AG10803 (cell line): ENCODE data around the gene STX12.

Experiments used
- DNase-seq: peaks from one replicate; pipeline ENCODE4 v3.0.0; 2010; ENCODE audit warnings: low read depth
- H3K4me3 ChIP-seq: 2 replicates; pipeline ENCODE4 v1.5.1; 2011; ENCODE audit warnings: mild to moderate bottlenecking, low read length, control low read depth
- TF ChIP-seq, protein P1 (sequence below): conservative IDR thresholded peaks from 2 replicates; pipeline ENCODE4 v1.5.1; 2011; ENCODE audit warnings: mild to moderate bottlenecking, low read length, control low read depth, inconsistent platforms

The STX12 gene

DNA sequence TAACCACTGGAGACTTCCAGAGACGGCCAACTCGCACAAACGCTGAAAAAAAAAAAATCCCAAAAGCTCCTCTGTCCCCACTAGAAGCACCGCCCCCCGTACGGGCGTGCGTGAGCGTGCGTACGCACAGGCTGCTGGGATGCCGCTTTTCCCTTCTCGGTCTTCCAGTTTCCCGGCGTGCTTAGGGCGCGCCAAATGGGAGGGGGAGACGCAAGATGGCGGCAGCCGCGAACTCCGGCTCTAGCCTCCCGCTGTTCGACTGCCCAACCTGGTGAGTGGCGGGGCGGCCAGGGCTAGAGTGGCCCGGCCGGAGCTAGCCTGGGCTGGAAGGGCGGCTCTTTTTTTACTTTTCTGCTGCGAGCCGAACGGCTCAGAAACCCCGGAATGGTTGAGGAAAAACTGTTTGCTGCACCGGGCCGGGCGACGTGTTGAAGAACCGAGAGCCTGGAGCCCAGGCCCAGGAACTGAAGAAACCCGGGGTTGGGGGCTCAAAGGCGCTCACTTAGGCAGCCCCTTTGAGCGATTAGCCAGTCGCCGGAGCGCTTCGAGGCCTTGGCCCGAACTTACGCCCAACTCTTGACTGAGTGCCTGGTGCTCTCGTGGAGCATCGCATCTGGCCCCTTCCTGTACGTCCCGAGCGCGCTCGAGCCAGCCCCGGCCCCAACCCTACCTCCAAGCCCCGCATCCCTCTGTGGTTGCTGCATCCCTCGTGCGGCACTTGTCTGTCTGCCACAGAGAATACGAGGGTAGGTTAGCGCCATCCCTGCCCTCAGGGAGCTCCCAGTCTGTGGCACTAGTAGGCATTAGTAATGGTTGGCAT lies 57.8 kb downstream of the STX12 start, which contains the start of gene PPP1R8:
PPP1R8 (plus strand) TSS at position 162 of the 820 bp plus-strand sequence; CDS start at position 216, 54 bp downstream.
- TF ChIP-seq, protein P1, sequence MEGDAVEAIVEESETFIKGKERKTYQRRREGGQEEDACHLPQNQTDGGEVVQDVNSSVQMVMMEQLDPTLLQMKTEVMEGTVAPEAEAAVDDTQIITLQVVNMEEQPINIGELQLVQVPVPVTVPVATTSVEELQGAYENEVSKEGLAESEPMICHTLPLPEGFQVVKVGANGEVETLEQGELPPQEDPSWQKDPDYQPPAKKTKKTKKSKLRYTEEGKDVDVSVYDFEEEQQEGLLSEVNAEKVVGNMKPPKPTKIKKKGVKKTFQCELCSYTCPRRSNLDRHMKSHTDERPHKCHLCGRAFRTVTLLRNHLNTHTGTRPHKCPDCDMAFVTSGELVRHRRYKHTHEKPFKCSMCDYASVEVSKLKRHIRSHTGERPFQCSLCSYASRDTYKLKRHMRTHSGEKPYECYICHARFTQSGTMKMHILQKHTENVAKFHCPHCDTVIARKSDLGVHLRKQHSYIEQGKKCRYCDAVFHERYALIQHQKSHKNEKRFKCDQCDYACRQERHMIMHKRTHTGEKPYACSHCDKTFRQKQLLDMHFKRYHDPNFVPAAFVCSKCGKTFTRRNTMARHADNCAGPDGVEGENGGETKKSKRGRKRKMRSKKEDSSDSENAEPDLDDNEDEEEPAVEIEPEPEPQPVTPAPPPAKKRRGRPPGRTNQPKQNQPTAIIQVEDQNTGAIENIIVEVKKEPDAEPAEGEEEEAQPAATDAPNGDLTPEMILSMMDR: no peak
- DNase-seq: peak; percentile 95
- peak within 1 kb of the TSS; percentile 93 for H3K4me3 ChIP-seq

DNA sequence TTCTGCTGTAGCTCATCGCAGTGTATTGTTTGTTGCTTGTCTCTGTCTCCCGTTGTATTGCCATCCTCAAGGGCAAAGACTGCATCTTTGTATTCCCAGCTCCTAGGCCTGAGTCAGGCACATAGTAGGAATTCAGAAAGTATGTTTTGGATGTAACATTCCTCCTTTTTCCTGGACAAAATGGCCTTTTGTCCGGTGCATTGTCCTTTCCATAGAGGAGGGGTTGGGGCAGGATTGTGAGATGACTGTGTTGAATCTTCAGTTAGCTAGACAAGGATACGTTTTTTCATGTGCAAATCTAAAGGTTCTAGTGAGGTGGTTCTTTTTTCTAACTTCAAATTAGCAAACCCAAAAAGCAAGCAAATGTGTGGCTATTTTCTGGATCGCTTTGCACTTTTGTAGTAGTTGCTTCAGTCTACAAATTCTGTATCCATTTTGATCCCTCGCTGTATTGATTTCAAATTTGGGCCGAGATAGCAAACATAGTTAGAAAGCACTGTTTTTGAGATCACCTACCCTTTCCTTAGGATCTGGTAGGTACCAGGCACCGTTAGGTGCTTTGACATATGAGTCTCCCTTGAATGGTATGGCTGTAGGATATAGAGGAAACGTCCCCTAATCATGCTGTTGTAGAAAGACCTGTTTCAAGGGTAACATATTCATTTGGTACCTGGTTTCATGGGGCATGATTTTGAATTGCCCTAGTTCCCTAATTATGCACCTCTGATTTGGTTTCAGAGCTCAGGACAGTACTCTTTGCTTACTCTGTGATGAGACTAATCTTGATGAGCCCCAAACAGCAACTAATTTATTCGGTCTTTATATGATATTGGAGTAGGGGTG lies 58.8 kb downstream of the STX12 start:
- peak overlapping the region; percentile 93 for H3K4me3 ChIP-seq
- DNase-seq: no peak
- TF ChIP-seq, protein P1: no peak

DNA sequence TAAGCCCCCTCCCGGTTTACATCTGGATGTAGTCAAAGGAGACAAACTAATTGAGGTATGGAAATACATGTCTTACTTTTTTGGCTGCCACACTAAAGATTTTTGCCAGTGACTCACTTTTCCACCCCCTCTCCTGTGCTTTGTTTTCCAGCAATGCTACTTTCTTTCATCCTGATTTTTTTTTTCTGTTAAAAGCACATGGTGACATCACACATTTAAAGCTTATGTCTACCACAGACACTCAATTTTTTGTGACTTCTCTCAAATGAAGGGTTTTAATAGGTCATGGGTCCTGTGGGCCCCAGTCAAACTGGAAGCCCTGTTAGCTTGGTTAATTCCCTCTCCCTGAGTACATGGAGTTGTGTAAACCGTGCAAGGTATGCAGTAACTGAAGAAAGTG lies 59.7 kb downstream of the STX12 start:
- TF ChIP-seq, protein P1: no peak
- peak; percentile 61 for DNase-seq
- H3K4me3 ChIP-seq: no peak overlapping the region

DNA sequence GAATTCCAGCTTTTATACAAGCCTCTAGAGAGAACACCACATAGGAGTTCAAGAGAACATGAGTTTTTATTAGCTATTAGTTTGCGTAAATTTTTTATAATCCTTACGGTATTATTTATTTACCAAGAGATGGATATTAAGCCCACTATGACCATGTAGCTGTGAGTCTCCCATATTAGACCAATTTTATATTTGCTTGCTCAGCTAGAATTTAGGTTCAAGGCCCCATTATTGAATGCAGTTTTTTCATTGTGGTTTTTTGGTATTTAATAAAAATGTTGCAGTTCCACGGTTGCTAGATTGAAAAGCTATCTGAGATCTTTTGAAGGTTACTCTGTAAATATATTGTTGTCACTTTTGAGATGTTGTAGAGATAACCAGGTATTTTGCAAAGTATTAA lies 60.5 kb downstream of the STX12 start:
- no peak for DNase-seq
- no peak overlapping the region for H3K4me3 ChIP-seq
- TF ChIP-seq, protein P1: no peak

DNA sequence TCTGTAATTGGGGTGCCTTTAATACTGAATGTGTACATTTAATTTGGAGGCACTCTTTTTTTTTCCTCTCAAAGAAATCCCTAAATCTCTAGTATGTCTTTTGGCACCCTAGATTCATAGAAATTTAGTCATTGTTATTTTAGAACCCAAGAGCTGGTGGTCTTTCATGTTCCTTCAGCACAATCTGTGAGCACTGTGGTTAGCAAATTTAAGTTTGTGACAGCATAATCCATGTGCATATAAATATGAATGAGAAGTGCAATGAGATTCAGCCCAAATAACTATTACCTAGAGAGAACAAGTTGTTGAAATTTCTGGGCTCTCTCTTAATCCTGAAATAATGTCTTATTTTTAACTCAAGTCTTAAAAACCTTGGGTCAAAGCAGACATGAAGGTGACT lies 62.0 kb downstream of the STX12 start:
- no peak overlapping the region for H3K4me3 ChIP-seq
- TF ChIP-seq, protein P1: no peak
- no peak for DNase-seq

DNA sequence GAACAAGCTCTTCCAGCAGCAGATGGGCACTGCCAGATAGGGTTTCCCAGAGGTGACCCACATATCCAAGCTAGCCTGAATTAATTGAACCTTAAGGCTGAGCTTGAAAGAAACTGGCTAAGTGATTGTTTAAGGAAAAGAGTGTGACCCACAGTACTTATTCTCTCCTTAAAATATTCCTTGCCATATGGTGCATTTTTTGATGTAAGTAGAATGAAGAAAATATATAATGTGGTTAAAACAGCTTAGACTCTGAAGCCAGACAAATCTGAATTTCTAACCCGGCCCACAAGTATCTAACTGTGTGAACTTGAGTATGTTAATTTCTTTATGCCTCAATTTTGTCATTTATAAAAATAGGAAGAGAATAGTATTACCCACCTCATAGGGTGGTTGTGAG lies 62.5 kb downstream of the STX12 start:
- H3K4me3 ChIP-seq: no peak overlapping the region
- TF ChIP-seq, protein P1: no peak
- DNase-seq: no peak
